HG03521 (cell line): ENCODE data around the gene QRFPR.
A peak's percentile ranks its signal among the peaks of the same experiment; 100 is the strongest.
"Not testable (repeated sequence)": the region's sequence is repeated elsewhere in the genome, so short reads cannot be mapped to it uniquely, and the experiment has no call there.

Experiments
- ATAC-seq: cut with Tn5 transposase; IDR thresholded peaks from one replicate; pipeline ENCODE4 v1.9.1; 2021; ENCODE audit warnings: mild to moderate bottlenecking, moderate library complexity; ENCODE audit not compliant: unreplicated experiment

QRFPR gene

DNA sequence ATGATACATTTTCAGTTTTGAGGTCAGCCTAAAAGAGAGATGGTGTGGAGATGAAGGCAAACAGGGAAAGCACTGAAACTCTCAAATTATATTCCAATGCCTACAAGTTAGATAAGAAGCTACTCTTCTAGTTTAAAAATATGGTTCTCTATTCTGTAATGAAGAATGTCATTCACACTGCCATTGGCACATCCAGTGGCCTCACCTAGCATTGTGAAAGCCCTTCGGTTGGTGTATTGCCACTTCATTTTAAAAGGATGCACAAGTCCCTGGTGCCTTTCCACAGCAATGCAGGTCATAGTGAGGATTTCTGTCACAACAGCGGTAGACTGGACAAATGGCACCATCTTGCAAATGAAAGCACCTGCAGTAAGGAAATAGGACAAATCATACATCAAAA, 40.6 kb downstream of the QRFPR start:
- no peak for ATAC-seq

- no peak for ATAC-seq
Measured at GRCh38 chr4:121339824-121340223, 41.0 kb downstream of the QRFPR start.

DNA sequence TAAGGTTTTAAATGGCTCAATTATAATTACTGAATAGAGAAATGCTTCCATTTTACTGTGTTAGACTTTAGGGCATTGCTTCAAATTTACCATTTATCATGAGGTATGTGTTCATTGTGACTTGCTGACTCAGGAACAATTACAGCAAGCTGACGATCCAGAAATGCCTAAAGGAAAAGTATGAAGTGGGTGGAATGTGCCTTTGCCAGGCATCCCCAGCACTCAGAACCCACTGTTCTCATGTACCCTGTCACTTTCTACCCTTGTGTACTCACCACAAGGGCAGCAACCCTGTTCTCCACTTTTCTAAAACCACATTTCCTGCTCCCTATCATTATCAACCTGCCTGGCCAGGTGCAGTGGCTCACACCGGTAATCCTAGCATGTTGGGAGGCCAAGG, 41.5 kb downstream of the QRFPR start:
- ATAC-seq: no peak

- ATAC-seq: no peak
Measured at GRCh38 chr4:121338518-121338917, 42.3 kb downstream of the QRFPR start.

DNA sequence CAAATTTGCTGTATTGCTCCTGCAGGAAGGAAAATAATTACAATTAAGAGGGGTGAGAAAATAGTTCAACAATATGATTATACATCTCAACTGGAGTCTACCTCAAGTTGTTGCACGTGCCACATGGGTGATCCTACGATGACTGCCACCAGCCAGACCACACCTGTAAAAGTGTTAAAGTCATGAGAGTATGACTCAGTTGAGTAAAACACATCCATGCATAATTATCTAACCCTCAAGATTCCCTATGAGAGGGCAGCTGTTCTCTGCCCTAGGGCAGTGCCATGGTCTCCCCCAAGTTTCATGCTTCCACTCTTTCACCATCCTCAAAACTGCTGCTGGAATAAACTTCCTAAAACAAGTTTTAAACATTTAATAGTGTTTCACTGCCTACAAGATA, 44.1 kb downstream of the QRFPR start:
- no peak for ATAC-seq

GRCh38 chr4:121330180-121330665, 50.6 kb downstream of the QRFPR start:
- ATAC-seq: no peak

DNA sequence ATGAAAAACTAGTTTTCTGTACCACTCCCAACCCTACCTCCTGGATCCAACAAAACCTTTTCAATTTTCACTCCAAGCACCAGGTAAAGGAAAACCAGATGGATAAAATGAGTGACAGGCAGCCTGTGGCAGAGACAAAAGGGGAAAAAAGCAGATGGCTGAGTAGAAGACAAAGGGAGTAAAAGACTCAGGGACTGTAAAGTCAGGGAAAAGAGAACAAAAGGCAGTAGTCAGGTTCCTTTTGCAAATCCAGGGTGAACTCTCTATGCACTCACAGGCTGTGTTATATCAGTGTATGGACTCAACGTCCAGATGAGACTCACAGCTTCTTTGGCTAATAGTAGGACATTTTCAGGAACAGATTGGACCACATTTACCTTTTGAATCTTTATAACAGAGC, 54.2 kb downstream of the QRFPR start:
- no peak for ATAC-seq

DNA sequence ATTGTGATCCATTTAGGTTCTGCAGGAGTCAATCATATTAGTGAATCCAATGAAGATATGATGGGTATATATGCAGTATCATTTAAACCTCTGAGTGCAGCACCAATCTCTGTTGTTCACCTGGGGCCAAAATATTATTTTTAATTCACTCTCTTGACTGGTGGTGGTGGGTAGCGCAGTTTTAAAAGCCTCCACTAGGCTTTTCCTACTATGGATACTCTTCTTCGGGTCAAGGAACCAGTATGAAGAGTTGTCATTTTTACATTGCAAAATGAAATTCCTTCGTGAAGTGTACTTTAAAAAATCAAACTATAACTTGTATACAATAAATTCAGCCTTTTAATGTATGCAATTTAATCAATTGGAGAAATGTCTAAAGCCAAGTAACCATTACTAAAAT, 56.5 kb downstream of the QRFPR start:
- no peak for ATAC-seq

DNA sequence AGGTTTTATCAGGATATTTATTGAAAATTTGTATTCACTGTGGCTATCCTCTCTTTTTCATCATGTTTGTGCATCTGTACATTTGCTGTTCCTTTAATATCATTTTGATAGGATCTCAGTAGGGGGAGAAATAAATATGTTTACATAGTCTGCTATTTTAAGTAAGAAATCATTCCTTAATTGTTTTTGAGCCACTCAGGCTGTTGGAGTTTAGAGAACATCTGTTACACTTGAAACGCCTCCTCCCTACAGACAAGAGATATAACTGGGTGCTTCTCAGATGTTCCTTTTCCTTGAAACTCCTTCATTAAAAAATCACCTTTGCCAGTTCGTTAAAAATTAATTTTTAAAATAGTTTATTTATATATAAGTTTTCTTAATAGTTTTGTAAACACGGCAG, 59.4 kb downstream of the QRFPR start:
- ATAC-seq: no peak

- no peak for ATAC-seq
Measured at GRCh38 chr4:121316091-121316490, 64.7 kb downstream of the QRFPR start.

DNA sequence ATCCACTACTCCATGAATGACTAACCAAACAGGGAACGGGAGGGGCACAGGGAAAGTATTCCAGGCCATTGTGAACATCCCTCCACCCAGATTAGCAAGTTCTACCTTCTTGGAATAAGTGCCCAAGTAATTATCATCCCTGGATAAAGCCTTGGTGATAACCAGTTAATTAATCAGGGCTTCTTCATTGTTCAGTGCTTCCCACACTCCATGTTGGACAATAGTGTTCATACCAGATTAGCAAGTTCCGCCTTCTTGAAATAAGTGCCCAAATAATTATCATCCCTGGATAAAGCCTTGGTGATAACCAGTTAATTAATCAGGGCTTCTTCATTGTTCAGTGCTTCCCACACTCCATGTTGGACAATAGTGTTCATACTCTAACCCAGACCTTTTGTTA, 67.4 kb downstream of the QRFPR start:
- not testable (repeated sequence) for ATAC-seq

GRCh38 chr4:121308828-121309227, 72.0 kb downstream of the QRFPR start:
- no peak for ATAC-seq

- no peak for ATAC-seq
Measured at GRCh38 chr4:121308328-121308663, 72.5 kb downstream of the QRFPR start.

- peak; percentile 86 for ATAC-seq
Measured at GRCh38 chr4:121307445-121308327, 73.1 kb downstream of the QRFPR start.

DNA sequence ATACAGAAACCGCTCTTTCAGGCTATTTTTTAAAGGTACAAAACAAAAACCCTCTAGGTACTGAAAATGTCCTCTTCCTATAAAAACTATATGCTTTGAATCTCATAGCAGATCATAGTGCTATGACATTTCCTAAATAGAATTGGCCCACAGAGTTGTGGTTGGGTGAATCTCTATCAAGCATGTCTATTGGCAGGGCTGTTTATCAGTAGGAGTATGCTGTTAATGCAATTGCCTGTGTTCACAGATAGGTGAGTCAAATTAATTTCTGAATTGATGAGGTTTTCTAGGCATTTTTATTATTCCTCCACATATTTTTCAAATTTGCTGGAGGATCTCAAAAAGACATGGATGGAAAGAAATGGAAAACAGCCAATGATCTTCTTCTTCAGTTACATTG, 73.9 kb downstream of the QRFPR start:
- no peak for ATAC-seq

DNA sequence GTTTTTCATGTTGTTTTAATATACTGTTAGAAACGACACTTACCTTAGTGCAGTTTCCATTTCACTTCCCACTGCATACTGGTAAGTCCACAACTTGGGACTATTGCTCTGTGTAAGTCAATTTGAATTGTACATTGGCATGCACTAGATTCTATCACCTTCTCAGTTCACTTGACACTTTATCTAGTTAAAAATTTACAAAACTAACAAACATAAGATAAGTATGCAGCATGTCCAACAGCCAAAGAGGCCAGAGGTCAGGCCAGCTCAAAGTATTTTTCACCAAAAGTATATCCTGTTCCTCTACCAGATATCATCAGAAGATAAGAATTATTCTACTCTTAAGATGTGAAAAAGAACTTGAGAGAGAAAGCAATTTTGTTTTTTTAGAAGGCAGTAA, 75.9 kb downstream of the QRFPR start:
- no peak for ATAC-seq

DNA sequence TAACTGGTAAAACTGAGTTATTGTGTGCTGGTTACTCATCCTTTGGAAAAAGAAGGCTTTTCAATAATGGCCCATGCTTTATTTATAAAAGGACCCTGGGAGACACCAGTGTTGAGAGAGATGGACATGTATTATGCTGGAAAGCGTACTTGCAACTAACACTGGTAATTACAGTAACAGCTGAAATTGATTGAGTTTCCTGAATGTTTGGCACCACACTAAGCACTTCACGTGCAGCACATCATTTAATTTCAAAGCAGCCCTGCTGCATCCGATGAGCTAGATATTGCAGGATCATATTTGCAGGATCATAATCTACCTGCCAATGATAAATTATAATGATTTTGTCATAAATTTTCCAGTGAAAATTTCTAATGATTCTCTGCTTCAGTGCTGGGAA, 81.5 kb downstream of the QRFPR start:
- ATAC-seq: no peak

DNA sequence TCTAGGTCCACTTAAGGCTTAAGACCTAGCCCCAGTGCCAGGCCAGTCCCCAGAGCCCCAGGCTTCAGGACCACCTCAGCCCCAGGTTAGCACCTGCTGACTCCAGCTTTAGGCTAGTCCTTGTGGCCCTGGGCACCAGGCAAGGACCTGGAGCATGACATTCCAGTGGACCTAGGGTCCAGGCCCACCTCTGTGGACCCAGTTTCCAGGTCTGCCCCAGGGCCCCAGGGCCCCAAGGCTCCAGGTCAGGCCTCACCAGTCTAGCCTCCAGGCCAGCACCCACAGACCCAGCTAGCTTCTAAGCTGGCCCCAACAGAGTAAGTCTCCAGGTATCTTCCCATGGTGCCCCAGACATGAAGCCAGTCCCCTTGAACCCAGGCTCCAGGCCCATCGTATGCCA, 97.5 kb downstream of the QRFPR start:
- no peak for ATAC-seq

DNA sequence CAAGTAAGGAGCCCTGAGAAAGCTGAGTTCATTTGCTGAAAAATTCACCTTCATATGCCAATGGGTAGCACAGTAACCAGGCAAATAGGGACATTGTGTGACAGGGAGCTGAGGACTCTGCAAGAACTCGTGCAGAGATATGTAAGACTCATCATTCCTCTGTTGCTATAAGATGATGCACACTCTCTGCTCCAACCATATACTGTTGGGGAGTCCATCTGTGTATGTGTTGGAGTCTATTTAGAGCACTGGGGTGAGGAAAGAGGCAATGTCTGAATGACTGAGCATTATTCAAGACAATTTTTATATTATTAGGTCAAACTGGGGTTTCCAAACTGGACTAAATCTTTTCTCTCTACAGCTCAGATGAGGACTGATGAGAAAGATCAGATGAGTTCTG, 100.4 kb downstream of the QRFPR start:
- ATAC-seq: no peak

DNA sequence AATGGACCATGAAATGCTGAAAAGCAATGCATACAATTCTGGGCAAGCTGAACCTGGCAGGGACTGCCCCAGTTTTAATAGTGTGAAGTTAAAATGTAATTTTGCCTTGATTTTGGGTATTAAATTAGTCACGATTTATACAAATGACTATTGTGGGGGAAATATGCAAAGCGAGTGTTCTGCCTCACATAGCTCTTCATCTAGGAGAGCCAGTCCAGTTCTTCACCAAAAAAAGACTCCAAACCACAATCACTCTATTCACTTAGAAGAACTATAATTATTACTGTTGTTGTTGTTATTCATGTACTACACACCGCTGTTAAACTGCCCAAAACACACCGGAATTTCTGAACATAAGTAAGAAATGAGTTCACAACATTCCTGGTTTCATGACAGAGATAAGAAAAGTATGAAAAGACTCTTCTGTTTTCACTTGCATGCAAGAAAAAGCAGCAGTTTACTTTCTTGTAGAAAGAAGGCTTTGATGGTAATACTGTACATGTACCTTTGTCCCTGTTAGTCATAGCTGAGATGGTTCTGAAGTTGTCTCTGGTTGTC, 101.9 kb downstream of the QRFPR start:
- peak; percentile 70 for ATAC-seq
